ENCODE data around the gene CA5A.

GRCh38 chr16:87847467-87847784 lies 88.9 kb downstream of the CA5A start:
- no peak for TF ChIP-seq PHF20 (IDR thresholded peaks at IDR 0.05; ENCODE audit: partially characterized antibody)
- no peak for TF ChIP-seq RCOR1 (IDR thresholded peaks at IDR 0.05; ENCODE audit: borderline replicate concordance in 1 of 2, low read depth in 2 of 2, low read length in 2 of 2)
- TF ChIP-seq ELF4 (CRISPR knock-in tag; IDR thresholded peaks at IDR 0.05) = no peak
- no peak for TF ChIP-seq CBFB (CRISPR knock-in tag; IDR thresholded peaks at IDR 0.05)
- no peak for TF ChIP-seq CTCF (IDR thresholded peaks at IDR 0.05 in 2 of 3, conservative IDR thresholded peaks at IDR 0.05 in 1 of 3; ENCODE audit: insufficient read depth in 2 of 3, low read depth in 1 of 3, low read length in 3 of 3)
- no peak for TF ChIP-seq MAZ (CRISPR knock-in tag; conservative IDR thresholded peaks at IDR 0.05 in 1 of 2, IDR thresholded peaks at IDR 0.05 in 1 of 2)
- TF ChIP-seq MTA2 (IDR thresholded peaks at IDR 0.05; ENCODE audit: low read depth) = no peak
- no peak for TF ChIP-seq XRCC4 (IDR thresholded peaks at IDR 0.05; ENCODE audit: extremely low read depth, insufficient read depth, insufficient read length)
- TF ChIP-seq SMARCE1 (IDR thresholded peaks at IDR 0.05) = no peak

All from K562 (cell line).